T-helper 17 cell (primary cell): ENCODE results near the gene CTBP2. TPM values are rescaled to one million over a fixed set of nuclear protein-coding genes. Genes with fewer than 3 reads are reported as not detected.
"Not testable (repeated sequence)": the region's sequence is repeated elsewhere in the genome, so short reads cannot be mapped to it uniquely, and the experiment has no call there.

Experiments used
- ATAC-seq: fragments of 150-1000 bp; cut with Tn5 transposase; 2 replicates; pipeline ENCODE4 v1.10.0; 2021; ENCODE audit warnings: mild to moderate bottlenecking, moderate library complexity
- DNase-seq, 3 donors: peaks; one replicate each; pipeline versions ENCODE4 v3.0.0 to v3.0.0-alpha.2; 2020 to 2021
- H3K9me3 ChIP-seq: one replicate; pipeline ENCODE4 v1.7.0; 2013; ENCODE audit warnings: low read length, mild to moderate bottlenecking; ENCODE audit not compliant: control insufficient read depth, poor library complexity, severe bottlenecking
- H3K27ac Mint-ChIP-seq: one replicate; pipeline ENCODE4 v1.8.0; 2022; ENCODE audit warnings: mild to moderate bottlenecking, moderate library complexity, mixed read lengths
- H3K27me3 Mint-ChIP-seq: one replicate; pipeline ENCODE4 v1.8.0; 2022; ENCODE audit warnings: mixed read lengths
- H3K36me3 Mint-ChIP-seq: one replicate; pipeline ENCODE4 v1.8.0; 2022; ENCODE audit warnings: low read depth, mixed read lengths
- H3K4me1 Mint-ChIP-seq: one replicate; pipeline ENCODE4 v1.8.0; 2022; ENCODE audit warnings: mild to moderate bottlenecking, mixed read lengths
- H3K4me3 Mint-ChIP-seq: one replicate; pipeline ENCODE4 v1.8.0; 2022; ENCODE audit warnings: mild to moderate bottlenecking, moderate library complexity, mixed read lengths
- total RNA-seq, 4 donors: library from RNA in 2 of 4; stranded (reverse) in 2 of 4; gene quantifications; one replicate each; pipeline ENCODE4 v1.2.3 and lab custom pipeline; 2022 to 2026

Gene CTBP2
- total RNA-seq, 2 donors from 2014 or later, result 1.3 to 1.5 TPM

DNA sequence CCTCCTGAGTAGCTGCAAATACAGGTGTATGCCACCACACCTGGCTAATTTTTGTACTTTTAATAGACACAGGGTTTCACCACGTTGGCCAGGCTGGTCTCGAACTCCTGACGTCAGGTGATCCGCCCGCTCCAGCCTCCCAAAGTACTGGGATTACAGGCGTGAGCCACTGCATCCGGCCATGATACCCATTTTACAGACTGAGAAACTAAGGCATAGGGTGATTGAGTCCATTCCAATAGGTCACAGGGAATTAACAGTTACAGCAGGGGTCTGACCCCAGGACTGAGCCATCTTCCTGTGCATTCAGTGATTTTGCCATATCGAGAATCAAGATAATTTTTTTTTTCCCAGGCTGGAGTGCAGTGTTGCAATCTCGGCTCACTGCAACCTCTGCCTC, 12.3 kb upstream of the CTBP2 start:
- H3K9me3 ChIP-seq, result no peaks in the 10 kb centered on the region
- H3K4me1 Mint-ChIP-seq, result no peaks in the 10 kb centered on the region
- no peak overlapping the region for H3K27ac Mint-ChIP-seq
- H3K4me3 Mint-ChIP-seq, result no peak overlapping the region
- H3K36me3 Mint-ChIP-seq, result no peaks in the 10 kb centered on the region
- DNase-seq (no peak), ATAC-seq (no peak)
- peaks cover 29% of the 10 kb centered on the region for H3K27me3 Mint-ChIP-seq

DNA sequence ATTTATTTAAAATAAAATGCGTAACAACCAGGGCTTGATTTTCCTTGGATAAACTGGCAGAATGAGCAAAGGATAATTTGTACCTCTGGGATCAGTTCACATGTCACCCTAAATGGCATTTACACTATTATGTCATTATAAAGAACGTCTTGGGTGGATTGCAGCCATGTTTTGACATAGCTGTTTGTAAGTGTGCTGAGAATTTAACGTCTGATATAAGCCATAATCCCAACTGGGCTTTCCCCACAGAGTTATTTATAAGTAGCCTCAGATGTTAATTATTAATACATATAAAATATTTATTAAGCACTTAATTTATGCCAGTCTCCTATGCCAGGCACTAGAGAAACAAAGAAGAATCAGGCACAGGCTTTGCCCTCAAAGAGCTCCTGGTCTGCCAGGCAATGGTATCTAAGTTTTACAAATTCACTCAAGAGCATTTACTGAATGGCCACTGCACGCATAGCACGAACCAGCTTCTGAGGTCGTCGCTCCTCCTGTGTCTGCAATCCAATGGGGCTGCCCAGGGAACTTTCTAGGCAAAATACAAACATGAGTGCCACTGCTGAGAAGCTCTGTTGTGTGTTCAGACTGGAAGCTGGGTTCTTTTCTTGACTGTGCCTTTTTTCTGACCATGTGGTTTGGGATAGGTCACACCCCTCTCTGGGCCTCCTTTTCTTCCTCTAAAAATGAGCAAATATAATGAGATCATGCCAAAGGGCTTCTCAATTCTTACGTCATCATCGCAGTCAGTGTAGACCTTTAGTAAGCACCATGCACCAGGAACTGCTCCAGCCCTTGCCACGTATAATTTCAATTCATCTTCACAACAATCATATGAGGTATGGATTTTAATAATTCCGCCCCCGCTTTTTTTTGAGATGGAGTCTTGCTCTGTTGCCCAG, 11.3 kb upstream of the CTBP2 start:
- H3K4me3 Mint-ChIP-seq, result no peak overlapping the region
- peaks cover 29% of the 10 kb centered on the region for H3K27me3 Mint-ChIP-seq
- H3K4me1 Mint-ChIP-seq, result no peaks in the 10 kb centered on the region
- ATAC-seq, result no peak
- no peaks in the 10 kb centered on the region for H3K36me3 Mint-ChIP-seq
- H3K27ac Mint-ChIP-seq, result no peak overlapping the region
- no peaks in the 10 kb centered on the region for H3K9me3 ChIP-seq
- DNase-seq, result no peak

- ATAC-seq (no peak), DNase-seq (no peak)
- peaks cover 32% of the 10 kb centered on the region for H3K27me3 Mint-ChIP-seq
- H3K4me3 Mint-ChIP-seq, result no peak overlapping the region
- H3K27ac Mint-ChIP-seq, result no peak overlapping the region
- no peaks in the 10 kb centered on the region for H3K9me3 ChIP-seq
- no peaks in the 10 kb centered on the region for H3K36me3 Mint-ChIP-seq
- H3K4me1 Mint-ChIP-seq, result no peaks in the 10 kb centered on the region
Observed at GRCh38 chr10:125169915-125170314, 9.6 kb upstream of the CTBP2 start.

DNA sequence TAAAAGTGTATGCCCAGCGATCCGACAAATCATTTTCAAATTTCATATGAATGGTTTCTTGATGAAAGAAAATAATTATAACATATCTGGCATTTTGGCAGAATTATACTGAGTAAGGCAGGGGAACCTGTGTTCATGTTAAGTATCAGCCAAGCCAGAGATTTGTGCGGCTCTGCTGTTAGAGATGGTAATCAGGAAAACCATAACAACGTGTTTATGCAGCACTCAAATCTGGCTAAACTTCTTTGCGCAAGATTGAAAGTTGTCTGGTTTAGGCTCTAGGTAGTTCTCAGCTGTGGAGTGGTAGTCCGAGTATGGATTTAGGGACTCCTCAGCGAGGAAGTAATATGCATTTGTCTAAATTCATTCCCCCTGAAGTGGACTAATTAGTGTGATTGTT, 8.9 kb upstream of the CTBP2 start:
- Mint-ChIP-seq H3K4me1 (no peaks in the 10 kb centered on the region), H3K27ac (no peak overlapping the region), H3K36me3 (no peaks in the 10 kb centered on the region), H3K27me3 (peaks cover 32% of the 10 kb centered on the region), H3K4me3 (no peak overlapping the region)
- DNase-seq, result no peak
- ATAC-seq, result no peak
- H3K9me3 ChIP-seq, result no peaks in the 10 kb centered on the region

- no peak for DNase-seq
- no peak overlapping the region for H3K4me3 Mint-ChIP-seq
- no peaks in the 10 kb centered on the region for H3K4me1 Mint-ChIP-seq
- H3K36me3 Mint-ChIP-seq, result no peaks in the 10 kb centered on the region
- peaks cover 37% of the 10 kb centered on the region for H3K27me3 Mint-ChIP-seq
- no peaks in the 10 kb centered on the region for H3K9me3 ChIP-seq
- ATAC-seq, result no peak
- no peak overlapping the region for H3K27ac Mint-ChIP-seq
Observed at GRCh38 chr10:125166658-125167057, 6.3 kb upstream of the CTBP2 start.

- no peaks in the 10 kb centered on the region for H3K9me3 ChIP-seq
- no peak for ATAC-seq
- Mint-ChIP-seq H3K36me3 (no peaks in the 10 kb centered on the region), H3K4me1 (no peaks in the 10 kb centered on the region), H3K4me3 (no peak overlapping the region), H3K27ac (no peak overlapping the region), H3K27me3 (peaks cover 38% of the 10 kb centered on the region)
- no peak for DNase-seq
Observed at GRCh38 chr10:125165584-125166573, 5.5 kb upstream of the CTBP2 start.

- no peak overlapping the region for H3K27ac Mint-ChIP-seq
- H3K4me1 Mint-ChIP-seq, result no peaks in the 10 kb centered on the region
- no peaks in the 10 kb centered on the region for H3K9me3 ChIP-seq
- ATAC-seq, result no peak
- H3K36me3 Mint-ChIP-seq, result no peaks in the 10 kb centered on the region
- no peak for DNase-seq
- no peak overlapping the region for H3K4me3 Mint-ChIP-seq
- H3K27me3 Mint-ChIP-seq, result peaks cover 38% of the 10 kb centered on the region
Observed at GRCh38 chr10:125164421-125164820, 4.1 kb upstream of the CTBP2 start.

DNA sequence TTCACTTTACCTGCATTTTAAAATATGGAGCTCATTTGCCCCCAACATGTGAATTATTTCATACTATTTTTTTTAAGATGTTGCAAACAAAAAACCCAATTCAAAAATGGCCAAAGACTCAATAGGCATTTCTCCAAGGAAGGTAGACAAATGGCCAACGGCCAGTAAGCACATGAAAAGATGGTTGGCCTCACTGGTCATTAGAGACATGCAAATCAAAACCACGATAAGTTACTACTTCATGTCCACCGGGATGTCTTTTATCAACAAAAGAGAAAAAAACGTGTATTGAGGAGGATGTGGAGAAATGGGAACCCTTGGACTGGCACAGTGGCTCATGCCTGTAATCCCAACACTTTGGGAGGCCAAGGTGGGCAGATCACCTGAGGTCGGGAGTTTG, 3.4 kb upstream of the CTBP2 start:
- no peak overlapping the region for H3K4me3 Mint-ChIP-seq
- H3K27me3 Mint-ChIP-seq, result peaks cover 38% of the 10 kb centered on the region
- no peaks in the 10 kb centered on the region for H3K4me1 Mint-ChIP-seq
- no peaks in the 10 kb centered on the region for H3K36me3 Mint-ChIP-seq
- no peak overlapping the region for H3K27ac Mint-ChIP-seq
- no peak for DNase-seq
- no peaks in the 10 kb centered on the region for H3K9me3 ChIP-seq
- ATAC-seq, result no peak

- H3K27ac Mint-ChIP-seq, H3K9me3 ChIP-seq, H3K36me3 Mint-ChIP-seq, H3K4me3 Mint-ChIP-seq, ATAC-seq, DNase-seq, H3K4me1 Mint-ChIP-seq: not testable (repeated sequence)
- peaks cover 41% of the 10 kb centered on the region for H3K27me3 Mint-ChIP-seq
Observed at GRCh38 chr10:125163312-125163711, 2.9 kb upstream of the CTBP2 start.

GRCh38 chr10:125162120-125162931, 2.0 kb upstream of the CTBP2 start:
- Mint-ChIP-seq H3K27me3 (peaks cover 51% of the 10 kb centered on the region), H3K36me3 (no peaks in the 10 kb centered on the region), H3K4me1 (no peaks in the 10 kb centered on the region), H3K4me3 (peak overlapping the region; percentile 78), H3K27ac (no peak overlapping the region)
- ATAC-seq (no peak), DNase-seq (no peak)
- no peaks in the 10 kb centered on the region for H3K9me3 ChIP-seq

- Mint-ChIP-seq H3K27ac (no peak overlapping the region), H3K4me1 (no peaks in the 10 kb centered on the region), H3K4me3 (peak overlapping the region; percentile 70), H3K36me3 (no peaks in the 10 kb centered on the region), H3K27me3 (peaks cover 55% of the 10 kb centered on the region)
- ATAC-seq (no peak), DNase-seq (no peak)
- no peaks in the 10 kb centered on the region for H3K9me3 ChIP-seq
Observed at GRCh38 chr10:125161707-125162119, 1.4 kb upstream of the CTBP2 start.

- Mint-ChIP-seq H3K27me3 (peaks cover 55% of the 10 kb centered on the region), H3K36me3 (no peaks in the 10 kb centered on the region), H3K4me3 (peak overlapping the region; percentile 70), H3K27ac (no peak overlapping the region), H3K4me1 (no peaks in the 10 kb centered on the region)
- ATAC-seq, result peak; percentile 50
- no peak for DNase-seq
- no peaks in the 10 kb centered on the region for H3K9me3 ChIP-seq
Observed at GRCh38 chr10:125160856-125161706, 718 bp upstream of the CTBP2 start.
